Measurements from ENCODE around the gene SYTL2.
"Not testable (repeated sequence)": the region's sequence is repeated elsewhere in the genome, so short reads cannot be mapped to it uniquely, and the experiment has no call there.

The SYTL2 gene

DNA sequence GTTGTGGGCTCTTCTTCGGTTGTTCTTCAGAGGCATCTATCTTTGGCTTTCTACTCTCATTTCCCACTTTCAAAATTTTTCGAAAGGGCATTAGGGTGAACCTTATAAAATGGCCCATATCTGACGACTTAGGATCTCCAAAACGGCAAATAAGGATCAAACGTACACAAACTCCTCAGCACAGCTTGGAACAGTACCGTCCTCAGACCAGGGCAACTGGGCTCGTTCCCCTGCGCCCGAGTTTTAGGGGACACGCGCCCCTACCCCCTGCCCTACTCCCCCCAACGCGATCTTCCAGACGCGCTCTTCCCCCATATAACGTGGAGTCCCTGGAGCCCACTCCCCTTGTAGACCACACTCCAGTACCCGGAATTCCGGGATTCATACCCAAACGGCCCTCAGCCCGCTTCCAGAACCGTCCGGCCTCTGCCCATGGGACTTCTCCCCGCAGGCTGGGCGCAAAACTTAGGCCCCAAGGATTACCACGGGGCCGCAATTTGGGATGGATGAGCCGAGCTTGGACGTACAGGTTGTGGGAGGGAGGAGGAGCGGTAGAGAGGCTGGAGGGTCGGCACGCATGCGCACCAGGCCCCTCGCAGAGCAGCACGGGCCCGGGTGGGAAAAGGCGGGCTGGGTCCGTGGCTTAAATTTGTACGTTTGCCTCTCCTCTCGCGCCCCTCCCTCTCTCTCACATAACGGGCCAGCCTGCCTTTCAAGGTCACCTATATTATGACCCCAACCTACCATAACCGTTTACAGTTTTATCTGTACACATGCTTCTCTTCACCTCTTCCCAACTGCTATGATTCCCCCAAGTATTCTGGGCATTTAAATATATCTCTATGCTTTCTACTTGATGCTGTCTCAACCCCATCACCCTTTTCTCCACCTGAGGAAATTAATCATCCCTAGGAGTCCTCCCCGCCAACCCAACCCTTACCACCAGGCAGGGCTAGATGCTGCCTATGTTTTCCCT lies 128.3 kb downstream of the SYTL2 start:
- in situ Hi-C loops (cut with MboI; ENCODE audit: low sequenced_read_pairs), result no loop called here
- no peak for DNase-seq (ENCODE audit: low spot score in 2 of 2)
- Histone ChIP-seq H3K9me3 (no peaks in the 10 kb centered on the region), H3K36me3 (replicated peaks) (no peaks in the 10 kb centered on the region), H3K4me3 (no peak overlapping the region), H3K27me3 (ENCODE audit: low read depth) (no peaks in the 10 kb centered on the region; the same call in 1 of the 2 replicates), H3K4me1 (no peaks in the 10 kb centered on the region; the same call in 1 of the 2 replicates)

DNA sequence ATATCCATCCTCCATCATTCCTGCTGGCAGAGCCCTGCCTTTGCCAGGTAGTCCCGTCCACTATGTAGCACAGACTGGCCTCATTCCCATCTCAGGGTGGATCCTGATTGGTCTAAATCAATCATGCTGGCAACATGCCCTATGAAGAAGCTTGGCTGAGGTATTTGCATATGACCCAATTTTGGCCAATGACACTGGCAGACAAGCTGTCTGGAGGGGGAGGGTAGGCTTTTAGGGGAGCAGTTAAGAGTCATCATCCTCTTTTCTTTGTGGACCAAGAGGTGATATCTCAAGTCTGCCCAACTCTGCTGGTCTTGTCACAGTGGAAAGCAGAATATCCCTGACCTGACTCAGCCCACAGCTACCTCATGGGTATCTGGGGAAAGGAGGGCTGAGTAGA lies 130.0 kb downstream of the SYTL2 start:
- Histone ChIP-seq H3K36me3 (replicated peaks) (no peaks in the 10 kb centered on the region), H3K4me1 (no peaks in the 10 kb centered on the region; the same call in 1 of the 2 replicates), H3K4me3 (no peak overlapping the region), H3K27me3 (ENCODE audit: low read depth) (no peaks in the 10 kb centered on the region; the same call in 1 of the 2 replicates), H3K9me3 (no peaks in the 10 kb centered on the region)
- in situ Hi-C loops (cut with MboI; ENCODE audit: low sequenced_read_pairs), result no loop called here
- DNase-seq (ENCODE audit: low spot score in 2 of 2), result no peak

DNA sequence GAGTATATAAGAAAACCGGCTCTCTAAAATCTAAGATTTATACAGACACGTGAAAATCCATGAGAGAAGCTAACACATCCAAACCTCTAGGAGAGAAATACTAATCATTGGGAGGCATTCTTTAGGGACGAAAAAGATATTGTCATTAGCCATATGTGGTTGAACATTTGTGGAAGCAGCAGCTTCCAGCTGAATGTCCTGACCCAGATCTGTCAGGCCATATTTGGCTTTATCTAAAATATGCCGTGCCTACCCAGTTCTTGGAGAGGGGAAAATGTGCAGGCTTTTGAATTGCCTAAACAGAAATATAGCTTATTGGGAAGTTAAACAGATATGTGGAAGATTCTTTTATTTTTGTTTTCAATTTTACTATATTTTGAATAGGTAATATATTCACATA lies 131.4 kb downstream of the SYTL2 start:
- Histone ChIP-seq H3K4me1 (no peaks in the 10 kb centered on the region; the same call in 1 of the 2 replicates), H3K4me3 (no peak overlapping the region), H3K36me3 (replicated peaks) (no peaks in the 10 kb centered on the region), H3K9me3 (no peaks in the 10 kb centered on the region), H3K27me3 (ENCODE audit: low read depth) (no peaks in the 10 kb centered on the region; the same call in 1 of the 2 replicates)
- DNase-seq (ENCODE audit: low spot score in 2 of 2), result no peak
- in situ Hi-C loops (cut with MboI; ENCODE audit: low sequenced_read_pairs), result no loop called here

DNA sequence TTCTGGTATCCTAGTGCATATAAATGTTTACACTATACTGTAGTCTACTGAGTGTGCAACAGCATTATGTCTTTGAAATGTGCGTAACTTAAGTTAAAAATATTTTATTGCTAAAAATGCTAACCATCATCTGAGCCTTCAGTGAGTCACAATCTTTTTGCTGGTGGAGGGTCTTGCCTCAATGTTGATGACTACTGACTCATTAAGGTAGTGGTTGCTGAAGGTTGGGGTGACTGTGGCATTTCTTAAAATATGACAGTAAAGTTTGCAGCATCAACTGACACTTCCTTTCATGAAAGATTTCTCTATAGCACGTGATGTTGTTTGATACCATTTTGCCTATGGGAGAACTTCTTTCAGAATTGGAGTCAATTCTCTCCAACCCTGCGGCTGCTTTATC lies 137.5 kb downstream of the SYTL2 start:
- in situ Hi-C loops (cut with MboI; ENCODE audit: low sequenced_read_pairs), result no loop called here

DNA sequence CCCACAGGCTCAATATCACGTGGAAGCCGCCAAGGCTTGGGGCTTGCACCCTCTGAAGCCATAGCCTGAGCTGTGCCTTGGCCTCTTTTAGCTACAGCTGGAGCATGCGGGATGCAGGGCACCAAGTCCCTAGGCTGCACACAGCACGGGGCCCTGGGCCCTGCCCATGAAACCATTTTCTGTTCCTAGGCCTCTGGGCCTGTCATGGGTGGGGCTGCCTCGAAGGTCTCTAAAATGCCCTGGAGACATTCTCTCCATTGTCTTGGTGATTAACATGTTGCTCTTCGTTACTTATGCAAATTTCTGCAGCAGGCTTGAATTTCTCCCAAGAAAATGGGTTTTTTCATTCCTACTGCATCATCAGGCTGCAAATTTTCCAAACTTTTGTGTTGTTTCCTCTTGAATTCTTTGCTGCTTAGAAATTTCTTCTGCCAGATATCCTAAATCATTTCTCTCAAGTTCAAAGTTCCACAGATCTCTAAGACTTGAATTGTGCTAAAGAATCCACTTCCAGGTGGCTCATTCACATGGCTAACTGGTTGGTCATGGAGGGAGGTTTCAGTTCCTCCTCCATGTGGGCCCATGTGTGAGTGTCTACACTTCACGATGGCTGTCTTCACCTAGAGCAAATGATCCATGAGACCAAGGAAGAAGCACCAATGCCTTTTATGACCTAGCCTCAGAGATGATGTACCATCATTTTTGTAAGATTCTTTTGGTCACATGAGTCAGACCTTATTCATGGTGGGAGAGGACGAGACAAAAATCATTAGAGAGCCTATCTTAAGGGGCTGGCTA lies 138.6 kb downstream of the SYTL2 start:
- Histone ChIP-seq H3K4me1 (no peaks in the 10 kb centered on the region), H3K4me3 (no peak overlapping the region), H3K9me3 (no peaks in the 10 kb centered on the region; the same call in 1 of the 2 replicates), H3K27me3 (ENCODE audit: low read depth) (no peaks in the 10 kb centered on the region), H3K36me3 (replicated peaks) (no peaks in the 10 kb centered on the region)
- in situ Hi-C loops (cut with MboI; ENCODE audit: low sequenced_read_pairs), result no loop called here
- no peak for DNase-seq (ENCODE audit: low spot score in 2 of 2)

More for the DNA sequence above, 137.5 kb downstream of the SYTL2 start:
- no peak overlapping the region for H3K4me3 ChIP-seq
- no peaks in the 10 kb centered on the region for H3K4me1 ChIP-seq
- no peaks in the 10 kb centered on the region for H3K36me3 ChIP-seq (replicated peaks)
- DNase-seq (ENCODE audit: low spot score in 2 of 2), result no peak
- H3K27me3 ChIP-seq (ENCODE audit: low read depth), result no peaks in the 10 kb centered on the region
- H3K9me3 ChIP-seq, result no peaks in the 10 kb centered on the region; the same call in 1 of the 2 replicates

DNA sequence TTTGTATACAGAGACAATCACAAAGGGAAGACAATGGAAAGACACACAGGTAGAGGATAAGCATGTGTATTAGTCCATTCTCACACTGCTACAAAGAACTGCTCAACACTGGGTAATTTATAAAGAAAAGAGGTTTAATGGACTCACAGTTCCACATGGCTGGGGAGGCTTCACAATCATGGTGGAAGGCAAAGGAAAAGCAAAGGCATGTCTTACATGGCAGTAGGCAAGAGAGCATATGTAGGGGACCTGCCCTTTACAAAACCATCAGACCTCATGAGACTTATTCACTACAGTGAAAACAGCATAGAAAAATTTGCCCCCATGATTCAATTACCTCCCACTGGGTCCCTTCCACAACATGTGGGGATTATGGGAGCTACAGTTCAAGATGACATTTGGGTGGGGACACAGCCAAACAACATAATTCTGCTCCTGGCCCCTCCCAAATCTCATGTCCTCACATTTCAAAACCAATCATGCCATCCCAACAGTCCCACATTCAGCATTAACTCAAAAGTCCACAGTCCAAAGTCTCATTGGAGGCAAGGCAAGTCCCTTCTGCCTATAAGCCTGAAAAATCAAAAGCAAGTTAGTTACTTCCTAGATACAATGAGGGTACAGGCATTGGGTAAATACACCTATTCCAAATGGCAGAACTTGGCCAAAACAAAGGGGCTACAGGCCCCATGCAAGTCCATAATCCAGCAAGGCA lies 139.8 kb downstream of the SYTL2 start:
- in situ Hi-C loops (cut with MboI; ENCODE audit: low sequenced_read_pairs); DNase-seq (ENCODE audit: low spot score in 2 of 2); H3K4me3 ChIP-seq; H3K4me1 ChIP-seq; H3K27me3 ChIP-seq (ENCODE audit: low read depth); H3K9me3 ChIP-seq; H3K36me3 ChIP-seq (replicated peaks): not testable (repeated sequence)

DNA sequence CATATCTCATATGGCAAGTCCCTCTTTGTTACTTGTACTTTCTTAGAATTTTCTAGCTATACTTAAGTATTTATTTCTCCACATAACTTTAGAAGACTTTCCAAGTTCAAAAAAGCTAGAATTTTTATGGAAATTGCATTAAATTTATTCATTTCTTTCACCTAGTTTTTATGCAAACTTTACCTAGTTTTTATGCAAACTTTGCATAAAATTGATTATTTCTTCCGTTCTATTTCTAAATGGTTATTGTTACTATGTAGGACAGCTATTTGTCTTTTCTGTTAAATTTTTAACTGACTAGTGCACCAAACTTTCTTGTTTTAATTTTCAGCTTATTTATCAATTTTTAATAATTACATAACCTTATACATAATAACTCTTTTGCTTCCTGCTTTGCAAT lies 142.8 kb downstream of the SYTL2 start:
- Histone ChIP-seq H3K4me3 (no peak overlapping the region), H3K4me1 (peaks cover 6% of the 10 kb centered on the region), H3K9me3 (no peaks in the 10 kb centered on the region; the same call in 1 of the 2 replicates), H3K36me3 (replicated peaks) (0 out of 2 replicates have a peak, but pooled peaks cover 2% of the 10 kb centered on the region), H3K27me3 (ENCODE audit: low read depth) (no peaks in the 10 kb centered on the region)
- no peak for DNase-seq (ENCODE audit: low spot score in 2 of 2)
- in situ Hi-C loops (cut with MboI; ENCODE audit: low sequenced_read_pairs), result no loop called here

DNA sequence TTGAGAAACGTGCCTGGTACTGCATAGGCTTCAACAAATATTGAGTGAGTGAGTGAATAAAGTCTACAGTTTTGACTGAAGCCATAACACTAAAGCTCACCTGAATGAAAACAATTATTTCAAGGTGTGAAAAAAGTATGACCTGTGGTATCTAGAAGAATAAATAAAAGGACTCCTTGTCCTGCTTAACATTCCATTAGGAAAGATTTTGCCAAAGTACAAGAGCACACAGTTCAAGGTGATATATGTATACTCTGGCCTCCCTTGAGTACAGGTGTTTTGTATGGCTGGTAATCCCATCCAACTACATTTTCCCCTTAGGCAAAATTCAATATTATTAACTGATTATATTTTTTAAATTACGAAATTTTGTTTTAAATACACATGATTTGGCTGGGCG lies 144.3 kb downstream of the SYTL2 start:
- Histone ChIP-seq H3K9me3 (no peaks in the 10 kb centered on the region; the same call in 1 of the 2 replicates), H3K4me3 (no peak overlapping the region), H3K36me3 (replicated peaks) (peaks cover 13% of the 10 kb centered on the region), H3K4me1 (peaks cover 6% of the 10 kb centered on the region), H3K27me3 (ENCODE audit: low read depth) (no peaks in the 10 kb centered on the region)
- in situ Hi-C loops (cut with MboI; ENCODE audit: low sequenced_read_pairs), result no loop called here
- no peak for DNase-seq (ENCODE audit: low spot score in 2 of 2)

DNA sequence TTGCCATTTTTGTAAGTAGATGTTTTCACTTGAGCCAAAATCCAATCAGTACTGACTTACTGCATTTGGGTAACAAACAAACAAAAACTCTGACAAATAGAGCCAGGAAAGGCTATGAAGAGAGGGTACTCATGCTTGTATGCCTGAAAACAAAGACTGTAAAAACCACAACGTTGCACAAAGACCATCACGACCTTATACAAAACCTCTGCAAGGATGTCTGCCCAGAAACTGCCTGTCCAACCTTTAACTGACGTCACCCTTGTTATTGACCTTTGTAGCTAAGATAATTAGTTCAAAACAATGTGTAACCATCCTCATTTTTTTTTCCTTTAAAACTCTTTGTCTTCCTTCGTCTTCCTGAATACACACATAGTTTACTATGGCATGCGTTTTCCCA lies 145.2 kb downstream of the SYTL2 start:
- no peak overlapping the region; the same call in 1 of the 2 replicates for H3K4me3 ChIP-seq
- H3K27me3 ChIP-seq (ENCODE audit: low read depth), result no peaks in the 10 kb centered on the region
- H3K36me3 ChIP-seq (replicated peaks), result peaks cover 13% of the 10 kb centered on the region
- no peaks in the 10 kb centered on the region for H3K9me3 ChIP-seq
- in situ Hi-C loops (cut with MboI; ENCODE audit: low sequenced_read_pairs), result no loop called here
- no peak for DNase-seq (ENCODE audit: low spot score in 2 of 2)
- H3K4me1 ChIP-seq, result peaks cover 7% of the 10 kb centered on the region

DNA sequence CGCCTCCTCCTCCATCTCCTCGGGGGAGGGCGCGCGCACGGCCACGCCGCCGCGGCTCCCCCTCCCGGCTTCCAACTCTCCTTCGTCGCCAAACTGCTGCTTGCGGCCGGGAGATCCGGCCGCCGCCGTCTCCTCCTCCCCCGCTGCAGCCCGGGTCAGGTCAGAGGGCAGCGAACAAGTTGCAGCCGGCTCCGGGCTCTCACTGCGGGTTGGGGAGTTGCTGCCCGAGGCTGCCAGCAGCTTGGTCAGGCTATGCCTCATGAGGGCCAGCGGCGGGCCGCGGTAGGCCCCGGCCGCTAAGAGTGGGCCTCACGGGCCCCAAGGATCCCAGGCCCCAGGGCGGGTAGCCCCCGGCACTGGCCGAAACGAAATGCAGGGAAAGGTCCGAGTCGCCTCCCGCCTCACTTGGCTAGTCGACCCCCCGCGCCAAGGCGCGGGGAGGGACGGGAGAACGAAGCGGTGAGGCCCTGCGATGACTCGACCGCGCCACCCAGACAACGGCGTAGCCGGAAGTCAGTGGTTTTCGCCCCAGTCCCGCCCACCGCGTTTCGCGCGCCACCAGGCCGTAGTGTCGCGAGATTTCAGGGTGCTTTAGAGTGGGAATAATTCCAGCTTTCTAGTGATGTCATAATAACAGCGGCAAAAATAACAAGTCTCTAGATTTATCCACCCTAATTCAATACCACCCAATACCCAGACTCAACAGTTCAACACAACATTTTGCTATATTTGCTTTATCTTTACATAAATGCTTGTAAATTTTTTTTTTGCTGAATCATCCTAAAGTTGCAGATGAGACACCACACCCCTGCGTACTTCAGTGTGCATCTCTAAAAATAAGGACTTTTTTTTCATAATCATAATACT lies 146.1 kb downstream of the SYTL2 start, which contains the start of gene CREBZF:
Gene CREBZF (minus strand): TSS at position 515 of the 867 bp plus-strand sequence. CDS start 254 bp downstream, at position 261.
- H3K27me3 ChIP-seq (ENCODE audit: low read depth), result no peaks in the 10 kb centered on the region
- in situ Hi-C loops (cut with MboI; ENCODE audit: low sequenced_read_pairs), result no loop called here
- DNase-seq (ENCODE audit: low spot score in 2 of 2), result peak; percentile 95 to 96
- peaks cover 21% of the 10 kb centered on the region for H3K36me3 ChIP-seq (replicated peaks)
- H3K4me3 ChIP-seq, result peak within 1 kb of the TSS; percentile 84
- no peaks in the 10 kb centered on the region for H3K9me3 ChIP-seq
- H3K4me1 ChIP-seq, result peaks cover 16% of the 10 kb centered on the region

DNA sequence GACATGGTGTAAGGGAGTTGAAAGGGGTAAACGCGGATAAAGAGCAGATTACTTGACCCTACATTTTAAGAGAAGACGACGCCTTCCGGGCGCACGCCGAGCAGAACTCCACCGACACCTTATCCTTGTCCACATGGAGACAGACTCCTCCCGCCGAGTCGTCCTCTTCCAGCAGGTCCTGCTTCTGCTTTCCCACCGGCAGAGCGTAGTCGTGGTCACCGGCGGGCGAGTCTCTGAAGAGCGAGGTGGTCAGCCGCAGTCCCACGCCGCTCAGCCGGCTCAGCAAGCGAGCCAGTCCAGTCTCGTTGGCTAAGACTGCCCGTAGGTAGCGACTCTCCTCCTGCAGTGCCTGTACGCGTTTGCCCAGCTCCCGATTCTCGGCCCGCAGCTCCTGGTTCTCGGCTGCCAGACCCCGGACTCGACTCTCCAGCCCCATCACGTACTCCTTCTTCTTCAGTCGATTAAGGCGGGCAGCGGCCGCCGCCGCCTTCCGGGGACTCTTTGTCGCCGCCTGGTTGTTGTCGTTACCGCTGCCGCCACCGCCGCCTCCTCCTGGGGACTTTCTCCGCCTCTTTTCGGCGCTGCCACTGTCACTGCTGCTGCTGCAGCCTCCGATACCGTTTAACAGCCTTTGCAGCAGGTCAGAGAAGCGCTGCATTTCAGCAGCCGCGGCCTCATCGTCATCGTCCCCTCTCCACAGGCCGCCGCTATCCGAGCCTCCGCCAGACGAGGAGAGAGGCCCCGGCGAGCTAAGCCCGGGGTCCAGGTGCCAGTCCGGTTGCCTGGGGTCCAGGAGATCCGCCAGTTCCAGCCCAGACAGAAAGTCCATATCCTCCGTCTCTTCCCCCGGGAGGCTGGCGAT lies 147.0 kb downstream of the SYTL2 start:
- Histone ChIP-seq H3K4me3 (peak overlapping the region; percentile 84), H3K27me3 (ENCODE audit: low read depth) (no peaks in the 10 kb centered on the region), H3K36me3 (replicated peaks) (peaks cover 30% of the 10 kb centered on the region), H3K4me1 (peaks cover 19% of the 10 kb centered on the region), H3K9me3 (no peaks in the 10 kb centered on the region)
- peak; percentile 63 to 81 for DNase-seq (ENCODE audit: low spot score in 2 of 2)
- in situ Hi-C loops (cut with MboI; ENCODE audit: low sequenced_read_pairs), result no loop called here

Measured in HAP-1 (cell line).